Activated T-helper 2 cell treated with anti-CD3 and anti-CD28 coated beads, Interferon-gamma antibody, Interleukin-2, Interleukin-4, amounts not matched to agents 10 μg/mL and 5 μg/mL and 100 μg/mL, durations not matched to agents 14 hours and 24 hours and 36 hours (primary cell): ENCODE results near the gene OPN1SW. TPM values are rescaled to one million over a fixed set of nuclear protein-coding genes. Genes with fewer than 3 reads are reported as not detected.
A peak's percentile ranks its signal among the peaks of the same experiment; 100 is the strongest.

Source experiments
- DNase-seq: peaks from one replicate; pipeline ENCODE4 v3.0.0; 2021; ENCODE audit warnings: low spot score
- H3K27ac Mint-ChIP-seq: one replicate; pipeline ENCODE4 v1.8.0; 2021; ENCODE audit warnings: mixed read lengths
- H3K27me3 Mint-ChIP-seq: one replicate; pipeline ENCODE4 v1.8.0; 2021; ENCODE audit warnings: low read depth, mixed read lengths
- H3K36me3 Mint-ChIP-seq: one replicate; pipeline ENCODE4 v1.8.0; 2021; ENCODE audit warnings: low read depth, mixed read lengths
- H3K4me1 Mint-ChIP-seq: one replicate; pipeline ENCODE4 v1.8.0; 2021; ENCODE audit warnings: low read depth, mixed read lengths
- H3K4me3 Mint-ChIP-seq: one replicate; pipeline ENCODE4 v1.8.0; 2021; ENCODE audit warnings: low read depth, mild to moderate bottlenecking, moderate library complexity, mixed read lengths
- H3K9me3 Mint-ChIP-seq: one replicate; pipeline ENCODE4 v1.8.0; 2021; ENCODE audit warnings: mixed read lengths
- intact Hi-C: fragments of 100-400 bp; cut with micrococcal nuclease; formaldehyde crosslinking; loops from one replicate; pipeline ENCODE4 v1.15.1; 2023
- total RNA-seq: library from RNA; stranded (reverse); gene quantifications from 2 replicates; pipeline ENCODE4 v1.2.3, GENCODE V29; 2022

The OPN1SW gene
- total RNA-seq, 1 donor from 2014 or later: not detected

DNA sequence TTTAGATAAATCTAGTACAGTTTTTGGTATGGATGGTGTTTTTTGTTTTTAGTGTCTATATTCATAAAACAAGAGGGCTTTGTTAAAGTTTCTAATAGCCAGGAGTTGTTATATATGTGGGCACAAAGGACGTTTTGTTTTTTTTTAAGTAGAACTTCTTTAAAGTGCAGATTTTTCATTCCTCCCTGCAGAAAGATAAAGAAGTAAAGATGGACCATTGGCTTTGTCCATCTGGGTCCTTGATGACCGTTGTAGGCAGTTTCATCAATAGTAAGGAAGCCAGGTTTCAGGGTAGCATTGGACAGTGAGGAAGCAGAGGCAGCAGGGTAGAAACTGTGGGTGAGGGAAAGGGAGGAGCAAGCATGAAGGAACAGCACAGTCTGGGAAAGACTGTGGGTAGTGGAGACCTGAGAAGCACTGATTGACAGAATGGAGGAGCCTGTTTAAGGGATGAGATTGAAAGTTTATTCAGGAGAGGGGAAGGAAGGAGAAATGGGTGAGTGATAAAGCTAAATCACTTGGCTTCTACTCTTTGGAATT is 31.2 kb downstream of the OPN1SW start:
- Mint-ChIP-seq H3K9me3 (no peaks in the 10 kb centered on the region), H3K4me1 (peaks cover 40% of the 10 kb centered on the region), H3K36me3 (peaks cover 54% of the 10 kb centered on the region), H3K4me3 (no peak overlapping the region), H3K27ac (peak overlapping the region; percentile 10), H3K27me3 (no peaks in the 10 kb centered on the region)
- no peak for DNase-seq
- intact Hi-C loops: no loop called here

- DNase-seq: no peak
- peaks cover 42% of the 10 kb centered on the region for H3K36me3 Mint-ChIP-seq
- H3K27ac Mint-ChIP-seq: no peak overlapping the region
- H3K9me3 Mint-ChIP-seq: no peaks in the 10 kb centered on the region
- peaks cover 43% of the 10 kb centered on the region for H3K4me1 Mint-ChIP-seq
- no peak overlapping the region for H3K4me3 Mint-ChIP-seq
- H3K27me3 Mint-ChIP-seq: no peaks in the 10 kb centered on the region
- intact Hi-C loops: no loop called here
Observed at GRCh38 chr7:128743112-128743772, 32.4 kb downstream of the OPN1SW start.

DNA sequence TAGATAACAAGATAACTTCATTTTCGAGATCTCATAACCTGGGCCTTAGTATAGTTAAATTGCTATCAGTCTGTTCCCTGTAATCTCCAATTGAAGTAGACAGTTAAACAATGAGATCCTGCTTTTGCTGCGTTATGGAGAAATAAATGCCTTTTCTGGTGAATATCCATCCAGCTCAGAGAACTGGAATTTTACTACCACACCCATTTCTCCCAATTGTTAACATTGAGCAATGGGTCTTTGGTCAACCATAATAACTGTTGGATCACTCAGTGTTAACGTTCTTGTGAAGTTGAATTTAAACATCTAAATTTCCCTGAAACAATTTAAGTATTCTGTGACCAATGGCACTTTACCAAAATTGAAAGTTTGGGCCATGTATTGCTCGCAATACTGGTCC is 33.4 kb downstream of the OPN1SW start:
- Mint-ChIP-seq H3K27ac (no peak overlapping the region), H3K9me3 (no peaks in the 10 kb centered on the region), H3K27me3 (no peaks in the 10 kb centered on the region), H3K4me1 (peaks cover 40% of the 10 kb centered on the region), H3K4me3 (no peak overlapping the region), H3K36me3 (peaks cover 33% of the 10 kb centered on the region)
- DNase-seq: no peak
- intact Hi-C loops: no loop called here

- peaks cover 36% of the 10 kb centered on the region for H3K4me1 Mint-ChIP-seq
- H3K27ac Mint-ChIP-seq: no peak overlapping the region
- peaks cover 3% of the 10 kb centered on the region for H3K27me3 Mint-ChIP-seq
- H3K36me3 Mint-ChIP-seq: peaks cover 29% of the 10 kb centered on the region
- no peak for DNase-seq
- H3K4me3 Mint-ChIP-seq: no peak overlapping the region
- intact Hi-C loops: no loop called here
- no peaks in the 10 kb centered on the region for H3K9me3 Mint-ChIP-seq
Observed at GRCh38 chr7:128741491-128741890, 34.1 kb downstream of the OPN1SW start.

DNA sequence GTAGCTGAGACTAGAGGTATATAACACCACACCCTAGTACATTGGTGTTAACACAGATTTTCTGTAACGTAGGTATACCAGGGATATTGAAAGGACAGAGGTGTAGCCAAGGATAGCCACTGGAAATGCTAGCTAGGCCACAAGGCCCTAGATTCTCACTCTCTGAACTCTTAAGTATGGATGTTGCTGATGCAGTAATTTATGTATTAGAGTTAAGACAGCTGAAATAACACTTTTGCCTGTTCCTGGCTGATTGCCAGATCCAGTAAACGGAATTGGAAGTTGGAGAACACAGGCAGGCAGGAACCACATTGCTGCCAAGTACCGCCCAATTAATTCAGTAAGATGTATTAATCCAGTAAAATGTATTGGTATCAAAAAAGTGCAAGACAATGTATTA is 34.6 kb downstream of the OPN1SW start:
- no peak for DNase-seq
- no peak overlapping the region for H3K4me3 Mint-ChIP-seq
- no peaks in the 10 kb centered on the region for H3K9me3 Mint-ChIP-seq
- H3K27ac Mint-ChIP-seq: no peak overlapping the region
- peaks cover 3% of the 10 kb centered on the region for H3K27me3 Mint-ChIP-seq
- H3K4me1 Mint-ChIP-seq: peaks cover 36% of the 10 kb centered on the region
- intact Hi-C loops: no loop called here
- peaks cover 29% of the 10 kb centered on the region for H3K36me3 Mint-ChIP-seq

- H3K4me1 Mint-ChIP-seq: peaks cover 36% of the 10 kb centered on the region
- peak overlapping the region; percentile 95 for H3K27ac Mint-ChIP-seq
- peak overlapping the region; percentile 98 for H3K4me3 Mint-ChIP-seq
- H3K9me3 Mint-ChIP-seq: no peaks in the 10 kb centered on the region
- H3K27me3 Mint-ChIP-seq: peaks cover 3% of the 10 kb centered on the region
- peaks cover 24% of the 10 kb centered on the region for H3K36me3 Mint-ChIP-seq
- DNase-seq: no peak
- intact Hi-C loops: loop anchor here (2.0 to 5.0 kb wide), 2 partner anchors 52 to 123 kb away; partner anchors contain the start of genes ATP6V1F and CCDC136
Observed at GRCh38 chr7:128739990-128740682, 35.5 kb downstream of the OPN1SW start.

DNA sequence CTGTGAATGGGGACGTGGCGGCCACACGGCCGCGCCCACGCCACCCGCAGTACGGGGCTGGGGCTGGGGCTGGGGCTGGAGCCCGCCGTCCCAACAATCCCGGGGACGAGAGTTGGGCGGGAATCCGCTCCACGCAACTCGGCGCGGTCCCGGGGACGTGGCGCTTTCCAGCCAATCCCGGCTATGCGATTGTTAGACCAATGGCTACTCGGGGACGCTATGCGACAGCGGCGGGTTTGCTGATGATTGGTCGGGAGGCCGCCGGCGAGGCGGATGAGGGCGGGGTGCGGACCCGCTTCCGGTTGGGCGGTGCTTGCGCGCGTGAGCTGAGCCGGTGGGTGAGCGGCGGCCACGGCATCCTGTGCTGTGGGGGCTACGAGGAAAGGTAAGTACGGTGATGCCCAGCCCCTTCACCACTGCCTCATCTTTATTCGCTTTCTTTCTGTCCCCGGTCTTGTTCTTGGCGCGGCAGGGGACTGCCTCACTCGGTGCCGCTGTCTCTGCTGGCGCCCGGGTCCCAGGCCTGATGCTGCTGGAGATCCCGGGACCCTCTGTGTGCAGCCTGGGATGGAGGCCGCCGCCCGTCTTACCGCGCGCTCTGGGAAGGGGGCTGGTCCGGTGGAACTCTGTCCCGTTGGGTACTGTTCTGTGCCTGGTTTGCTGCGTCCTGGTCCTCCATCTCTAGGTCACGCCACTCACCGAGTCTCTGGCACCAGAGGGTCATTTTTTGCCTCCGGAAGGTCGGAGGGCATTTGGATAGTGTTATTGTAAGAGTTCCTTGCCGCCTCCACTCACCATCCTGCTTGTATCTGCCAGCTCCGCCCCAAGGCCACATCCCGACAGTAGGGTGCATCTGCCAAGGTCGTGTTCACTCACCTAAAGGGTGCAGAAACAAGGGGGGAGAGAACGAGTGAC is 36.3 kb downstream of the OPN1SW start, which contains the start of gene CALU:
TSS of gene CALU (plus strand) at position 312 of the 915 bp plus-strand sequence. CDS start 9,225 bp downstream, outside the sequence.
- peak within 1 kb of the TSS; percentile 95 for H3K27ac Mint-ChIP-seq
- peaks cover 33% of the 10 kb centered on the region for H3K4me1 Mint-ChIP-seq

GRCh38 chr7:128738570-128739047 is 37.0 kb downstream of the OPN1SW start:
- Mint-ChIP-seq H3K27ac (peak overlapping the region; percentile 95), H3K27me3 (peaks cover 3% of the 10 kb centered on the region), H3K4me3 (peak overlapping the region; percentile 98), H3K4me1 (peaks cover 30% of the 10 kb centered on the region), H3K36me3 (peaks cover 17% of the 10 kb centered on the region), H3K9me3 (no peaks in the 10 kb centered on the region)
- peak; percentile 14 for DNase-seq
- intact Hi-C loops: loop anchor here (2.0 to 5.0 kb wide), 2 partner anchors 54 to 124 kb away; partner anchors contain the start of genes ATP6V1F and CCDC136

More for the DNA sequence above, 36.3 kb downstream of the OPN1SW start, which contains the start of gene CALU:
- intact Hi-C loops: loop anchor here (2.0 to 5.0 kb wide), 2 partner anchors 53 to 123 kb away; partner anchors contain the start of genes ATP6V1F and CCDC136
- peak; percentile 94 for DNase-seq
- Mint-ChIP-seq H3K4me3 (peak within 1 kb of the TSS; percentile 98), H3K27me3 (peaks cover 3% of the 10 kb centered on the region), H3K36me3 (peaks cover 20% of the 10 kb centered on the region), H3K9me3 (no peaks in the 10 kb centered on the region)

DNA sequence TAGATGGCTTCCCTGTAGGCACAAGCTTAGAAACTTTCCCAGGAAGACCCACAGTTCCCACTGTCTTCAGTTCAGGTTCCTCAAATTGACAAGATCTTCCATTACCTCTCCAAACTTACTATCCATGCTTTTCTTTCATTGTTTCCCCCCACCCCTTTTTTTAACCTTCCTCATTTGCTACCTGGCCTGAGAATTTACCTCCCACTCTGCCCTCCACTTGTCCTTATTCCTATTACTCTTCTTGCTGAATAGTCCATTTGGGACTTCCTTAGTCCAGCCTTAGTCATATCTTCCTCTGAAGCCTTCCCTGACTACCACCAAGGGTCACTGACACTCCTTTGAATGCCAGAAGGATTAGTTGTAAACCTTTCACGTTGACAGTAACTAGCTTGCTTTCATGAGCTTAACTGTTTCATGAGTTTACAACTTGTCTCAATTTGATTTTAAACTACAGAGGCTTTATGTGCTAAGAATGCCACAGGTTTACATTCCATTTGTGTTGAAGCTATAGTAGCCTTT is 37.7 kb downstream of the OPN1SW start:
- Mint-ChIP-seq H3K27ac (no peak overlapping the region), H3K9me3 (no peaks in the 10 kb centered on the region), H3K4me3 (peak overlapping the region; percentile 98), H3K27me3 (peaks cover 3% of the 10 kb centered on the region), H3K36me3 (peaks cover 14% of the 10 kb centered on the region), H3K4me1 (peaks cover 27% of the 10 kb centered on the region)
- intact Hi-C loops: loop anchor here (2.0 to 5.0 kb wide), 2 partner anchors 54 to 125 kb away; partner anchors contain the start of genes ATP6V1F and CCDC136
- no peak for DNase-seq

GRCh38 chr7:128737441-128737840 is 38.2 kb downstream of the OPN1SW start:
- peaks cover 26% of the 10 kb centered on the region for H3K4me1 Mint-ChIP-seq
- no peak overlapping the region for H3K4me3 Mint-ChIP-seq
- peaks cover 3% of the 10 kb centered on the region for H3K27me3 Mint-ChIP-seq
- no peaks in the 10 kb centered on the region for H3K9me3 Mint-ChIP-seq
- H3K27ac Mint-ChIP-seq: no peak overlapping the region
- intact Hi-C loops: loop anchor here (5.0 kb wide), 1 partner anchor 55 kb away; the partner anchor contains the start of gene CCDC136
- no peak for DNase-seq
- peaks cover 14% of the 10 kb centered on the region for H3K36me3 Mint-ChIP-seq

GRCh38 chr7:128735436-128735835 is 40.2 kb downstream of the OPN1SW start:
- H3K27me3 Mint-ChIP-seq: peaks cover 12% of the 10 kb centered on the region
- H3K4me3 Mint-ChIP-seq: no peak overlapping the region
- H3K4me1 Mint-ChIP-seq: peaks cover 13% of the 10 kb centered on the region
- no peaks in the 10 kb centered on the region for H3K9me3 Mint-ChIP-seq
- intact Hi-C loops: loop anchor here (5.0 kb wide), 1 partner anchor 57 kb away; the partner anchor contains the start of gene CCDC136
- no peak for DNase-seq
- H3K27ac Mint-ChIP-seq: no peak overlapping the region
- H3K36me3 Mint-ChIP-seq: no peaks in the 10 kb centered on the region
